Peyer's patch (tissue), 4 donors: ENCODE results near the gene PPAT. TPM values are rescaled to one million over a fixed set of nuclear protein-coding genes. Genes with fewer than 3 reads are reported as not detected.
A peak's percentile ranks its signal among the peaks of the same experiment; 100 is the strongest.

ENCODE experiments used
- DNase-seq, 3 donors: peaks; one replicate each; pipeline ENCODE4 v3.0.0-alpha.2; 2017 to 2019
- H3K27ac ChIP-seq, 4 donors: fragments of 200-600 bp; sonication (generic); one replicate each; pipeline ENCODE4 v1.5.1; 2016 to 2019
- H3K27me3 ChIP-seq, 2 donors: fragments of 200-600 bp; sonication (generic); one replicate each; pipeline ENCODE4 v1.5.1; 2019
- H3K36me3 ChIP-seq, 3 donors: fragments of 200-600 bp; sonication (generic); one replicate each; pipeline ENCODE4 v1.5.1; 2016 to 2019
- H3K4me1 ChIP-seq, 4 donors: fragments of 200-600 bp; sonication (generic); one replicate each; pipeline ENCODE4 v1.5.1; 2016 to 2019
- H3K4me3 ChIP-seq, 4 donors: fragments of 200-600 bp; sonication (generic); 1 replicate in 3 of 4; 2 replicates in 1 of 4; pipeline ENCODE4 v1.5.1; 2016 to 2019; ENCODE audit warnings: mild to moderate bottlenecking in 1 of 4
- H3K9me3 ChIP-seq, 4 donors: fragments of 200-600 bp; sonication (generic); one replicate each; pipeline ENCODE4 v1.5.1; 2016 to 2019; ENCODE audit warnings: mild to moderate bottlenecking in 1 of 4
- CTCF ChIP-seq, 6 experiments: fragments of 450-650 bp in 4 of 6; fragments of 200-600 bp in 2 of 6; sonication (generic) in 1 of 6; IDR thresholded peaks; one replicate each; pipeline ENCODE4 v1.5.1; 2017 to 2019; ENCODE audit warnings: antibody characterized with exemption in 6 of 6, mild to moderate bottlenecking in 3 of 6, moderate library complexity in 1 of 6
- POLR2A ChIP-seq, 2 donors: fragments of 450-650 bp; IDR thresholded peaks; one replicate each; pipeline ENCODE4 v1.5.1; 2017; ENCODE audit warnings: antibody characterized with exemption in 2 of 2, mild to moderate bottlenecking in 2 of 2, moderate library complexity in 2 of 2
- total RNA-seq, 4 donors: library from RNA; depleted of rRNA; stranded (reverse); fragments of >200 nt; gene quantifications; one replicate each; pipeline ENCODE4 v1.1.0, GENCODE V29; 2016

The PPAT gene
- total RNA-seq, 4 donors from 2014 or later = 1.6 to 5.0 (median 2.3) TPM

GRCh38 chr4:56434599-56435139 lies 746 bp downstream of the PPAT start:
- peak in 2 of 3 donors; percentile 39 to 68 for DNase-seq
- H3K27ac ChIP-seq = peak overlapping the region; percentile 91 to 98 (median 92)
- no peaks in the 10 kb centered on the region for H3K9me3 ChIP-seq
- no peaks in the 10 kb centered on the region for H3K36me3 ChIP-seq
- peaks cover 0 to 15% (median 0%) of the 10 kb centered on the region in 4 donors for H3K4me1 ChIP-seq
- TF ChIP-seq CTCF (IDR thresholded peaks at IDR 0.05) = no peak
- no peaks in the 10 kb centered on the region for H3K27me3 ChIP-seq
- peak overlapping the region; percentile 77 to 82 (median 80) for H3K4me3 ChIP-seq

- H3K27me3 ChIP-seq = no peaks in the 10 kb centered on the region
- no peak for DNase-seq
- no peak overlapping the region for H3K27ac ChIP-seq
- H3K4me1 ChIP-seq = peaks cover 0 to 15% (median 0%) of the 10 kb centered on the region in 4 donors
- TF ChIP-seq CTCF (IDR thresholded peaks at IDR 0.05) (no peak), POLR2A (IDR thresholded peaks at IDR 0.05) (no peak)
- no peaks in the 10 kb centered on the region for H3K9me3 ChIP-seq
- no peaks in the 10 kb centered on the region for H3K36me3 ChIP-seq
- H3K4me3 ChIP-seq = no peak overlapping the region
Observed at GRCh38 chr4:56433280-56433679, 2.1 kb downstream of the PPAT start.

- H3K27ac ChIP-seq = no peak overlapping the region
- DNase-seq = no peak
- no peaks in the 10 kb centered on the region for H3K27me3 ChIP-seq
- no peaks in the 10 kb centered on the region for H3K36me3 ChIP-seq
- H3K4me3 ChIP-seq = no peak overlapping the region
- H3K4me1 ChIP-seq = peaks cover 0 to 10% (median 0%) of the 10 kb centered on the region in 4 donors
- no peaks in the 10 kb centered on the region for H3K9me3 ChIP-seq
- TF ChIP-seq CTCF (IDR thresholded peaks at IDR 0.05) (no peak), POLR2A (IDR thresholded peaks at IDR 0.05) (no peak)
Observed at GRCh38 chr4:56430203-56430602, 5.2 kb downstream of the PPAT start.

GRCh38 chr4:56427179-56427578 lies 8.2 kb downstream of the PPAT start:
- Histone ChIP-seq H3K27me3 (no peaks in the 10 kb centered on the region), H3K27ac (no peak overlapping the region), H3K36me3 (no peaks in the 10 kb centered on the region), H3K4me1 (no peaks in the 10 kb centered on the region), H3K4me3 (no peak overlapping the region), H3K9me3 (no peaks in the 10 kb centered on the region)
- no peak for DNase-seq
- no peak for TF ChIP-seq POLR2A (IDR thresholded peaks at IDR 0.05)
- no peak for TF ChIP-seq CTCF (IDR thresholded peaks at IDR 0.05)

GRCh38 chr4:56426273-56426672 lies 9.1 kb downstream of the PPAT start:
- DNase-seq = no peak
- Histone ChIP-seq H3K4me3 (no peak overlapping the region), H3K4me1 (no peaks in the 10 kb centered on the region), H3K36me3 (no peaks in the 10 kb centered on the region), H3K27ac (no peak overlapping the region), H3K27me3 (no peaks in the 10 kb centered on the region), H3K9me3 (no peaks in the 10 kb centered on the region)
- TF ChIP-seq CTCF (IDR thresholded peaks at IDR 0.05) (no peak), POLR2A (IDR thresholded peaks at IDR 0.05) (no peak)

- Histone ChIP-seq H3K4me1 (no peaks in the 10 kb centered on the region), H3K36me3 (no peaks in the 10 kb centered on the region), H3K9me3 (no peaks in the 10 kb centered on the region), H3K4me3 (no peak overlapping the region), H3K27me3 (no peaks in the 10 kb centered on the region), H3K27ac (no peak overlapping the region)
- no peak for DNase-seq
- TF ChIP-seq CTCF (IDR thresholded peaks at IDR 0.05) (no peak), POLR2A (IDR thresholded peaks at IDR 0.05) (no peak)
Observed at GRCh38 chr4:56425518-56425917, 9.9 kb downstream of the PPAT start.
